ENCODE results near the gene UCKL1.
A peak's percentile ranks its signal among the peaks of the same experiment; 100 is the strongest.
"Not testable (repeated sequence)": the region's sequence is repeated elsewhere in the genome, so short reads cannot be mapped to it uniquely, and the experiment has no call there.

Gene UCKL1

DNA sequence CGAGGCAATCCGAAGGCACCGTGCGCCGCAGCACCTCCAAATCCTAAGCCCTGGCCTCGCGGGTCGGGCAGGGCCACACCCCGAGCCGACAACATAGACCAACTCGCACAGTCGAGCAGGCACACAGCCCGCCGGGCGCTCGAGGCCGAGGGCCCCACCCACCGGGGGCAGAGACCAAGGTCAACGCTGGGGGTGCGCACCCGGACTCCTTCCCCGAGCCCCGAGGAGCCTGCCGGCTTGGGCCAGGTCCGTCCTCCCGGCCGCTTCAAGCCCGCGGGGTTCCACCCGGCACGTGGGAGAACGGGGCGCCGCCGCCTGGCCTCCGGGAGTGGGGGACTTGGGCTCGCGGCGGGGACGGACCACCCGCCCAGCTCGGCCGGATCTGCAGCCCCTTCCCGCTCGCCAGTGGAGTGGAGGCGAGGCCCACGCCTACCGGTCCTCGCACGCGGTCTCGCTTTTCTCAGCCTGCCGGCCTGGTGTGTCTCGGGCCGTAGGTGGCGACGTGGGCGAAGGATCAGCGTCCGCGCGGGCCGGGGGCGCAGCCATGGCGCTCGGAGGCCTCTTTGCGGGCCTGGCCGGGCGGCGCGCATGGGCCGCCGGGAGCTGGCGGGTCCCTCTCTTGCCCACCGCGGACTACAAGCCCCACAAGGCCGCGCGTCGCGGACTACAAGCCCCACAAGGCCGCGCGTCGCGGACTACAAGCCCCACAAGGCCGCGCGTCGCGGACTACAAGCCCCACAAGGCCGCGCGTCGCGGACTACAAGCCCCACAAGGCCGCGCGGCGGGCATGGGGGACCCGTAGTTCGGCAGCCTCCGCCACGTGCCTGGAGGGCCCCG lies at the start of gene UCKL1:
Gene UCKL1 (minus strand): TSS at position 590 of the 837 bp plus-strand sequence. CDS start 44 bp downstream, at position 546.
- peak; percentile 86 for DNase-seq (ENCODE audit: low read depth, low spot score)

DNA sequence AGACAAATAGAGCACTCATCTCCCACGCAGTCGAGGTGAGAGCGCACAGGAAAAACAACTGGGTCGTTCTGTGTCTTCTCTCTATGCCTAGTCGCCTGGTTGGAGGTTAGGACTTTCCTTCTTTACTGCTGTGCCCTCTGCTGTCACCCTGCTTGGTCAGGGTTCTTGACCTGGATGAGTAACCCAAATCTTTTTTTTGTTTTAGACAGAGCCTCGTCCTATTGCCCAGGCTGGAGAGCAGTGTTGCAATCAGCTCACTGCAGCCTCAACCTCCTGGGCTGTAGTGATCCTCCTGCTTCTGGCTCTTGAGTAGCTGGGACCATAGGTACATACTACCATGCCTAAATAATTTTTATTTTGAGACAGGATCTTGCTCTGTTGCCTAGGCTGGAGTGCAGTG lies 49.2 kb upstream of the UCKL1 start:
- no peak for DNase-seq (ENCODE audit: low read depth, low spot score)

DNA sequence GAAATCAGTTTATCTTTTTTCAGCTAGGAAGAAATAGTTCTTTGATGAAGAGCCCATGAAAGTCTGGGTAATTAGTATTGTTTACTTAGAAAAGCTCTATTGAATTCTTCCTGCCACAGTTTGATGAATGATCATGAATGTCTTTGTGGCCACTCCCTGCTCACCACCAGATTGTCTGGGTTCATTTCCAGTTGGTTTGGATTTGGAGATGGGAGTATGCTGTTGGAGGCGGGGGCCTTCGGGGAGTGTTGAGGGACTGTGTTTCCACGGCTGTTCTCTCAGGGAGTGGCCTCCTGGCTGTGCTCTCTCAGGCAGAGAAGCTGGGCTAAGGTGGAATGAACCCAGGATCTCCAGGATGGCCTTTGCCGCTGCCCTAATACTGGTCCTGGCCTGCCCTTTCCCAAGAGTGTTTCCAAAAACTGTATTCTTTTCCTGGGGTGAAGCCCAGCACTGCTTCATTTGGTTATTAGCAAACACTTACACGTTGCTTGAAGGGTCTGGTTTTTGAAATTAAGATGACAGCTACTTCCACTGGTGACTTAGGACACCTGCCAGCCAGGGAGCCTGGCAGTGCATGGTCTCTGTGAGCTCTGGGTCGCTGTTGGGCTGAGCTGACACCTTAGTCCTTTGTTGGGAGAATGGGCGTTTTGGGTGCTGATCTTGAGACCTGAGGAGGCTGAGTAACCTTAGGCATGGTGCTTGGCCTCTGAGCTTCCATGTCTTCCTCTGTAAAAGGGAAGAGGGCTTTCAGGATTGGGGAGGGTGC lies 47.9 kb upstream of the UCKL1 start:
- DNase-seq (ENCODE audit: low read depth, low spot score): no peak

DNA sequence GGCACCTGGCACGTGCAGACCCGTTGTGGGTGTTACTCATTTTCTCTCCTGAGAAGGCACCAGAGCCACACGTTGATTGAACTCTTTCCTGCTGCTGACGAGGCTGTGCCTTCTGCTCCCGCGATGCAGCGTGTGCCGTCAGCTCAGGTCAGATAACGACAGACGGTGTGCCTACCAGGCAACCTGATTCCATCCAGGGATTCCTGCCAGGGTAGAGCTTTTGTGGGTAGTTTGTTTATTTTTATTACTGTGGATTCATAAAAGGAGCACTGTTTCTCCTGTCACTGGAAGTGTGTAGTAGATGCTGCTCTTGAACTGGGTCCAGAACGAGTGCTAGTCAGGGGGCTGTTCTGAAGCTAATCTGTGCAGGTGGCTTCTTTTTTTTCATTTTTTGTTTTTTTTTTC lies 45.4 kb upstream of the UCKL1 start:
- DNase-seq (ENCODE audit: low read depth, low spot score): no peak

- DNase-seq (ENCODE audit: low read depth, low spot score): no peak
Measured at GRCh38 chr20:64000906-64001305, 44.7 kb upstream of the UCKL1 start.

DNA sequence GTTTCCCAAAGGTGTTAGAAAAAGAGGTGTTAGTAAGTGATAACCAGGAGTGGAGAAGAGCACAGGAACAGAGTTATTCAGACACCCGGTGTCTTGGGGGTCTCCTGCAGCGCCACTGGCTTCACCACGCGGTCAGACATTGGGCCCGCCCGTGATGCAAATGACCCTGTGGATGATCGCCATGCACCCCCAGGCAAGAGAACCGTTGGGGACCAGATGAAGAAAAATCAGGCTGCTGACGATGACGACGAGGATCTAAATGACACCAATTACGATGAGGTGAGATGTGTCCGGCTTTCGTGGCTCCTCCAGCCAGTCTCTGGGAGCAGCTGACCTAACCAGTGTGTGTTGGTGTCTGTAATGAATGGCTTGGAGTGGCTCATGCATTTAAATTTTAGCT lies 26.7 kb upstream of the UCKL1 start:
- no peak for DNase-seq (ENCODE audit: low read depth, low spot score)

DNA sequence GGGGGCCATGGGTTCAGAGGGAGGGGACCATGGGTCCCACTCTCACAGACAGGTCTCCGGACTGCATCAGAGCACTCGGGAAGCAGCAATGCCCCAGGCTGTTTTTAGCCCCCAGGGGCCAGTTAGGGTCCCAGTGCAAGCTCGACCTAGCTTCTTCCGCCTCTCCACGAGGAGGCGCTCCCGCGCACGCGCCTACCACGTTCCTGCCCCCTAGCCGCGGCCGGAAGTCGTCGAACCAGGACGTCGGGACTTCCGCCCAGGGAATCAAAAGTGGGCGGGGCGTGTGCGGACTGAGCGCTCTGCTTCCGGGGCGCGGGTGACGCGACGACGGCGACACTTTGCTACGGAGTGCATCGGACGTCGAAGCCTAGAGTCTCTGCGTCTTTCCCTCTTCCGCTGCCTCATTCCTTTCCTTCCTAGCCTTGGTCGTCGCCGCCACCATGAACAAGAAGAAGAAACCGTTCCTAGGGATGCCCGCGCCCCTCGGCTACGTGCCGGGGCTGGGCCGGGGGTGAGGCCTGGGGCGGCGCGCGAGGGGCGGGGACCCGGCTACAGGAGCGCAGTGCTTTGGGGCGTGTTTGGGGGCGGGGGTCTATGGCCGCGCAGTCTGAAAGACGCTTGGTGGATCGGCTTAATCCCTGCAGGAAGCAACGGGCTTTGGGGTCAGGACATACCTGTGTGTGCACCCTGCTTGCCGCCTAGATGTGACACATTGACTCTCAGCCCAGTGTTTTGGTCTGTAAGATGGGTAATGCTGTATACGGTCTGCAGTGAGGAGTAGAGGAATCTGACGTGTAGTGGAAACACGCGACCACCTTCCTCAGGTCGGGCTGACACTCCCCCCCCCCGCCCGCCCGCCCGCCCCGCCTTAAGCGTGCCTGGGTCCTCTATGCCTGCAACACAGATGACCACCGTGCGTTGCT lies 24.9 kb upstream of the UCKL1 start, which contains the start of gene PRPF6:
Gene PRPF6 (plus strand): TSS at position 327 of the 923 bp plus-strand sequence. CDS start 114 bp downstream, at position 441.
- DNase-seq (ENCODE audit: low read depth, low spot score): peak; percentile 97

DNA sequence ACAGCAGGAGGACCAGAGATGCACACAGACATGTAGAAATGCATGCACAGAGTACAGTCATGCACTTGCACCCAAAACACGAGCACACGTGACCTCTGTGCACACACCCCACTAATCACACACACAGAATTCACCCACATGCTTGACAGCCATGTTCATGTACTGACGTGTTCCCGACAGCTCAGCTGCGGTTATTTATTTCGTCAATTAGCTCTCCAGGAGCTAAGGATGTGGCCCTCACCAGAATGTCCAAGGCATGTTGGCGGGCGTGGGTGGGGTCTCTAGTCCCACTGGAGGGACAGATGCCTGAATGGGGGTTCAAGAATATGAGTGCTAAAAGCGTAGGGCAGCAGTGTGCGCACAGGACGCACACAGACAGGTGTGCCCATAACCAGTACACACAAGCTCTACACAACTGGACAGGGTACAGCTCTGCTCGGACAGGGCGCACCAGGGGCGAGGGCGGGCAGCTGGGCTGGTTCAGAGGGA lies 24.1 kb upstream of the UCKL1 start:
- no peak for DNase-seq (ENCODE audit: low read depth, low spot score)

DNA sequence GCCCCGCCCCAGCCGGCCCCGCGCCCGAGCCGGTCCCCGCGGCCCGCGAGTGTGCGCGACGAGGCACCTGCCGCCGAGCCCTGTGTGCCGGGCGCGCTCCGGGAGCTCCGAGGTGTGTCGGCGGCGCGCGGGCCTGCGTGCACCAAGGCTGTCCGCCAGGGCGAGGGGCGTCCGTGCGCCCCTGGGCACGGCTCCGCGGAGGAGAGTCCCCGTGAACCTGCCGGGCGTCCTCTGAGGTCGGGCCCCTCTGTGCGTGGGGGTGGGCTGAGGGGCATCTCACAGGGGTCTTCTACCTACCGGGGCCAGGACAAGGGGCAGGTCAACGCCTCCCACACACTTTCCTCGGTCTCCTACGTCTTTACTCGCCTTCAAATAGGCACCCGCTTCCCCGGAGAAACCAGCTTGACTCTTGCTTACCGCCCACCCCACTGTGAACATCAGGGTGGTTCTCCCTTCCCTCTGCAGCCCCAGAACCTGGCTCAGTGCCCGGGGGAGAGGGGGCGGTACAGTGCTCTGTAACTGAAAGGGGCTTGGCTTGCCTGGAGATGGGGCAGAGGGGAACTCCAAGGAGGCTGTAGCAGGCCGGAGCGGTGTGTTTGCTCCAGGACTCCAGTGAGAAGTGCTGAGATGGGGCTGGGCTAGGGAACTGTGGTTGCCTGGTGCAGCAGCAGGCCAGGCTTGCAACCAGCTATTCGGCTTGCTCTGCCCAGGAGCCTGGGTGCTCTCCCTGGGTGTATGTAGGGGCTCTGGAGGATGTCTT lies 23.5 kb upstream of the UCKL1 start, which contains the start of gene SAMD10:
Gene SAMD10 (minus strand): TSS at position 86 of the 760 bp plus-strand sequence. CDS start 175 bp downstream, outside the sequence.
- peak; percentile 56 for DNase-seq (ENCODE audit: low read depth, low spot score)

- DNase-seq (ENCODE audit: low read depth, low spot score): no peak
Measured at GRCh38 chr20:63979229-63979556, 23.0 kb upstream of the UCKL1 start.

DNA sequence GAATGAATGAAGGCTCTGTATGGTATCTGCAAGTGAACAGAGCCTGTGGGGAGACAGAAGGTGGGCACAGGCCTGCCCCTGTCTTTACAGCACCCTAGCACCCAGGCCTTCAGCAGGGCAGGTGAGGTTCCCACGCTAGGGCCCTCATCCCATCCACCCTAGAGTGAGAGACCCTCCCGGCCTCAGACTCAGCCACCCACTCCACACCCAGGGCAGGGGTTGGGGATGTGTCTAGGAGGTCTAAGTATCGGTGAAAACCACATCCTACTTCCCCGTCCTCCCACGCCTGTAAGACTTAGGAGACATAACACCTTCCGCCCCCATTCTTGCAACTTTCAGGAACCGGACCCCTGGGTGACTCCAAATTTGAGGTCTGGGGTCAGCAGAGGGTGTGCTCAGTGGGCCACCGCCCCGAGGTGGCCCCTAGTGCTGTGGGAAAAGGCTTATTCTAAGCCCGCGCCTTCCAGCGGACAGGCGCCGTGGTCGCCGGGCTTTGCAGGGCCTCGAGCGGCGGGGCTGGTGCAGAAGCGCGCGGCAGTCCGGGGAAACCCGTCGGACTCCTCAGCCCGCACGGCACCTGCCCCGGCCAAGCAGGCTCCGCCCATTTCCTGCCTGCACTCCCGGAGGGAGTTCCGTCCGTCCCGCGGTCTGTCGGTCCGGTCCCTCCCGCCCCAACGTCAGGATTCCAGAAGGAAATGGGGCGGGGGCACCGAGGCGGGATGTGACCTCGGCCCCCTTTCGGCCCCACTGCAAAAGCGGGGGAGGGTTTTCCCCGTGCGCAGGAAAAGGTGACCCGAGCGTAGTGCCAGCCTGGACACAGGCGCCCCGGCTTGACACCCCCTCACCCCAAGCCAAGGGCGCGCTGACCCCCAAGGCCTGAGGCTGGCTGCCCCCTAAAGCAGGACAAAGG lies 22.4 kb upstream of the UCKL1 start:
- peak; percentile 74 for DNase-seq (ENCODE audit: low read depth, low spot score)

DNA sequence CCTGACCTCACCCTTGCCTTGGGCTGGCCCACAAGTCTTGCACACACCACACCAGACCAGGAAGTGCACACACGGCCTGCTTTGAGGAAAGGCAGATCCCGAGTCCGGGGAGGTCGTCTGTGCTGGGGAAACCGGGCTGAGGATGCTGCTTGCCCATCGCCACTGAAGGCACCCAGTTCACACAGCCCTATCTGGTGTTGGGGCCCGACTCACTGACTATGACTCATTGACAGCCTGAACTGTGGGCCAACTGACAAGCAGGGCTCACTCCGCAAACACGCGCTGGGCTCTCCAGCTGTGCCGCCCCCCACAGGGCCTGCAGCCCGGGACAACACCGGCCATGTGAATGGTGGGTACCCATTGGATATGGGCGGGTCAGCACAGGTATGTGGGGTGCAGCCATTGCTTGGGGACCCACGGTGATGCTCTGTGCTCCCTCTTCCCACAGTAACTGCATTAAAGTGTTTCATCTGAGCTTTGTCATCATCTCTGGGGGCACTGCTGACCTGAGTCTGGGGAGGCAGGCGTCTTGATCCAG lies 21.6 kb upstream of the UCKL1 start:
- DNase-seq (ENCODE audit: low read depth, low spot score): no peak

GRCh38 chr20:63976980-63977738 lies 20.9 kb upstream of the UCKL1 start:
- DNase-seq (ENCODE audit: low read depth, low spot score): no peak

DNA sequence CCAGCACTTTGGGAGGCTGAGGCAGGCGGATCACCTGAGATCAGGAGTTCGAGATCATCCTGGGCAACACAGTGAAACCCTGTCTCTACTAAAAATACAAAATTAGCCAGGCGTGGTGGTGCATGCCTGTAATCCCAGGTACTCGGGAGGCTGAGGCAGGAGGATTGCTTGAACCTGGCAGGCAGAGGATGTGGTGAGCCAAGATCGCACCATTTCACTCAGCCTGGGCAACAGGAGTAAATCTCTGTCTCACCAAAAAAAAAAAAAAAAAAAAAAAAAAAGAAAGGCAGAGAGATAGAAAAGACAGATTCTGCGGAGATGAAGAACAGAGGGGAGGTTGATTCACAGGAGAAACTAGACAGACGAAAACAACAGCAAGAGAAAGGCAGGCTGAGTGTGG lies 20.3 kb upstream of the UCKL1 start:
- DNase-seq (ENCODE audit: low read depth, low spot score): not testable (repeated sequence)

DNA sequence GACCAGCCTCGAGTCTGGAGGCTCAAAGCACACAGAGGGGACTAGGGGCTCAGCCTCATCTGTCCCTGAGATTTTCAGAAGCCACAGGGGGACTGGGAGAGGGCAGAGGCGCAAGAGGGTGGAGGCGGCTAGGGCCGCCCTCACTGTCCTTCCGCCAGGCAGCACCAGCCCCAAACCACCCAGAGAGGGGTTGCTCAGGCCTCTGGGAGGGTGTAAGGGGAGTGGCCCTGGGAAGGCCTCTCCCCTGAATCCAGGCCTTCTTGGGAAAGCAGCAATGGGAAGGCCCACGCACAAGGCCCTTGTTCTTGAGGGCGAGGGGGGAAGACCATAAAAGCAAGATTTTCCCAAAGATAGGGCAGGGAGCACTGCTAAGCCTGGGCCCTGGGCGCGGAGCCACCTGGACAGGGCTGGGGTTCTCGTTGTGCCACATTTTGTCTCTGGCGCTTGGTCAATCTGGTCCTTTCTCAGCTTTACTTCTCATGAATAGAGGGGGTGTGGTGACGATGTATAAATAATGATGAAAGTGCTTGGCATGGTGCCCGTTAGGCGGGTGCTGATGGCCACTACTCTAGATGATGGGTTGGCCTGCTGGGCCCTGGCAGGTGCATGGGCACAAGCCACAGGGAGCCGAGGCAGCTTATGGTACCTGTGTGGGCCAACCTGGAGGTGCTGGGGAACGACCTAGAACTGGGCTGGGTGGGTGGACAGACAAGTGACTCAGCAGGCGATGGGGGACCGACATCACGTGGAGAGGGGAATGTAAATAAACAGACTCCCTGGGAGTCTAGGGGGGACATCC lies 18.4 kb upstream of the UCKL1 start:
- no peak for DNase-seq (ENCODE audit: low read depth, low spot score)

GRCh38 chr20:63973636-63974401 lies 17.6 kb upstream of the UCKL1 start:
- DNase-seq (ENCODE audit: low read depth, low spot score): peak; percentile 93

- no peak for DNase-seq (ENCODE audit: low read depth, low spot score)
Measured at GRCh38 chr20:63973160-63973479, 16.9 kb upstream of the UCKL1 start.
